Measurements from ENCODE around the gene GAL3ST1.
"Not testable (repeated sequence)": the region's sequence is repeated elsewhere in the genome, so short reads cannot be mapped to it uniquely, and the experiment has no call there.

GAL3ST1 gene

DNA sequence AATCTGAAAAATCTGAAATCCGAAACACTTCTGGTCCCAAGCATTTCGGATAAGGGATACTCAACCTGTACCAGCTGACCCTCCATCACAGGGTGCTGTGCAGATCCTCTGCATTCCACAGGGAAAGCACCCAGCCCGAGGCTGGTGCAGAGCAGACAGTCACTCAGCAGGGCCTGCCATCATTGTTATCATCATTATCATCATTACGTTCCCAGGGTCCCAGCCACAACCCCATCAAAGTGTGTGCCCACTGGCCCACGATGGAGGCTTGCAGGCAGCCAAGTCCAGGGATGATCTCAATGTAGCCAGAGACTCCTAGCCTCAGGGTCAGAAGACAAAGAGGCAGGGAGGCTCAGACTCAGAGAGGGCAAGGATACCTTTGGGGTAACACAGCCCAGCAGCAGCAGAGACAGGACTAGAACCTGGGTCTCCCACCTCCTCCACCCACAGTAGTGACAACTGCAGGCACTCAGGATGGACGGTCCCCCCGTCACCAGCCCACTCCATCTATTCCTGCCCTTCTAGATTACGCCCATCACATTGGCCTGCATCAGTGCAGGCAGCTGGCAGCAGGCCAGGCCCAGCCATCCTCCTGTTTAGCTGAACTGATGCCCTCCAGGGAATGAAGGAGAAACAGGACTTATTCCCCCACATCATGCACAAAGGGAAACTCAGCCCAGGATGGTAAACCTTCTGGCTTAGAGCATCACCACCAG, 10.3 kb downstream of the GAL3ST1 start:
- DNase-seq = no peak
- no peak for ATAC-seq

DNA sequence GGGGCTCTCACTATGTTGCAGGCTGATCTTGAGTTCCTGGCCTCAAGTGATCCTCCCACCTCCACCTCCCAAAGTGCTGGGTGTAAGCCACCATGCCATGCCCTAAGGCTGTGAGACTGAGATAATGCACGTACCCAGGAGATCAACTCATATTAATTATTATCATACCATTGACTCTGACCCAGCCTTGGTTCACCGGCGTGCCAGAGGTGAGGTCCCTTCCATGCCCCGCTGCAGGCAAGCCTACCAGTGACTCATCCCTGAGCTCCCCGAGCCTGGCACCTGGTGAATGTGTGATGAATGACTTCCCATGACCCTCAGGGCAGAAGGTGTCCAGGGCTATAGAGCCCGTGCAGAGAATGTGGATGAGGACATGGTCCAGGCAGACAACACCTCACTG, 12.1 kb downstream of the GAL3ST1 start:
- ATAC-seq (no peak), DNase-seq (no peak)

- ATAC-seq = no peak
- no peak for DNase-seq
Observed at GRCh38 chr22:30561402-30562189, 12.9 kb downstream of the GAL3ST1 start.

- not testable (repeated sequence) for ATAC-seq
- DNase-seq = peak; percentile 16
Observed at GRCh38 chr22:30560643-30561202, 13.7 kb downstream of the GAL3ST1 start.

GRCh38 chr22:30559889-30560288, 14.6 kb downstream of the GAL3ST1 start:
- no peak for ATAC-seq

DNA sequence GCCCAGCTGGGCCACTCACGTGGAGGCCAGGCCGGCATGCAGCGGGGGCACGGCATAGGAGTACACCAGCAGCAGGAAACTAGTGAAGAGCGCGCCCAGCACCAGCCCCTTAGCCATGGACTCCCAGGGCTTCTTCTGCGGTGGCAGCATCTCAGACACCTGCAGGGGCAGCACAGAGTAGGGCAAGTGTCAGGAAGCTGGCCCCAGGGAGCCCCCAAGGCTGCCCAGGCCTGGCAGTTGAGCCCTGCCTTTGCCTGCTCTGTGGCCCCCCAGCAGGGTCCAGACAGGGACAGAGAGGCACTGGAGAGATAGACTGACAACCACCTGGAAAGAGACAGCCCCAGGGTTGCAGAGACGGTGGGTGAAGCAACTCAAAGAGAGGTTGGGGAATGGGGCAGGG, 17.2 kb downstream of the GAL3ST1 start:
- ATAC-seq (no peak), DNase-seq (no peak)

More at GRCh38 chr22:30559889-30560288, 14.6 kb downstream of the GAL3ST1 start:
- no peak for DNase-seq

- ATAC-seq (no peak), DNase-seq (no peak)
Observed at GRCh38 chr22:30556388-30556787, 18.1 kb downstream of the GAL3ST1 start.

DNA sequence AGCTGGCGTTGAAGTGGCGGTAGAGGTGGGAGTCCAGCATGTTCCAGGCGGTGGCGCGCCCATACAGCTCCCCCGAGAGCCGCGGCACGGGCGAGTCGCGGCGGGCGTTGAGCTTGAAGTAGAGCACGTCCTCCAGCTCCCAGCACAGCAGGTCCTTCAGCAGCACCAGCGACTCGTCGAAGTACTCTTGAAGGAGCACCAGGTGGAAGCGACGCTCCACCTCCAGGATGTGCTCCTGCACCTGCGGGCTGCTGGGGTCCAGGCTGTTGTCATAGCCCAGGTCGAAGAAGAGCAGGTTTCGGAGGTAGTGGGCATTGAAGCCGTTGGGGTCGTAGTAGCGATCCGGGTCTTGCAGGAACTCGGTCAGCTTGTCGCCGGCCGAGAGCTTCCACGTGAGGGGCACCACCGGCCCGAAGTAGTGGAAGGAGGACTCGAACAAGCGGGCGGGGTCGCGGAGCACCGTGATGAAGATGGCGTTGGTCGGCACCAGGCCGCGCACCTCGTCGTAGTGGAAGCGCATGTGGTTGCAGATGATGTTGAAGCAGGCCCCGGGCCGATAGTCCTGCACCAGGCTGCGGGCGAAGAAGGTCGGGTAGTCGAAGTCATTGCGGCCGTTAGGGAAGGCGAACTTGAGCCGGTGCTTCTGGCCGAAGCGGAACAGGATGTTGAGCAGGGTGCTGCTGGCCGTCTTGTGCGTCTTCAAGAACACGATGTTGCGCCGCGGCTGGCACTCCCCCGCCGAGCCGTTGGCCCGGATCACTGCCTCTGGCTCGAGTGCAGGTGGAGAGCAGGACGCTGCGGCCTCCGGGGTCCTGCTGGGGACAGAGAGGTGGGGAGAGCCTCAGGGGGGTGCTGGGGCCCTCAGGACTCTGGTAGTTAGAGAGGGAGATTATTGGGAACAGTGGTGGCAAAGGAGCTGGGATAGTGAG, 18.9 kb downstream of the GAL3ST1 start:
- DNase-seq (no peak), ATAC-seq (no peak)

GRCh38 chr22:30553971-30554370, 20.5 kb downstream of the GAL3ST1 start:
- DNase-seq (no peak), ATAC-seq (no peak)

DNA sequence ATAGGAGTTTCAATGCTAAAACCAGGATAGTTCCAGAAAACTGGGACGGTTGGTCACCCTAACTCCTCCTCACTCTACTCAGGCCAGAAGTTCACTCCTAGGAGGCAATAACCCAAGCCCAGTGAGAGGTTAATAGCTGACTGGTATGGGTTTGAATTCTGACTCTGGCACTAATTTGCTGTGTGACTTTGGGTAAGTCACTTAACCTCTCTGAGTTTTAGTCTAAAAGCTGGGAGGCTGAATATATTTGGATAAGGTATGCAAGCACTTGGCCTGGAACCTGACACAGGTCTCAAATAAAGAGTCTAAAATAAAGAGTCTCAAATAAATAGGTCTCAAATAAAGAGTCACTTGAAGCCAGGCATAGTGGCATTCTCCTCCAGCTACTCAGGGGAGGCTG, 21.7 kb downstream of the GAL3ST1 start:
- no peak for ATAC-seq

DNA sequence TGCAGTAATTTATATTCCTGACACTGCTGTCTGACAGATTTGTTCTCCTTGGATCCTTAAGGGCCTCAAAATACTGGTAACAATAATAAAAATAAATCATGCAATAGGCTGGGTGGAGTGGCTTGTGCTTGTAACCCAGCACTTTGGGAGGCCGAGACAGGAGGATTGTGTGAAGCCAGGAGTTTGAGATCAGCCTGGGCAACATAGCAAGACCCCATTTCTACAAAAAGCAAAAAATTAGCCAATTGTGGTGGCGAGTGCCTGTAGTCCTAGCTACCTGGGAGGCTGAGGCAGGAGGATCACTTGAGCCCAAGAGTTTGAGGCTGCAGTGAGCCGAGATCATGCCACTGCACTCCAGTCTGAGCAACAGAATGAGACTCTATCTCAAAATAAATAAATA, 22.7 kb downstream of the GAL3ST1 start:
- DNase-seq, ATAC-seq: not testable (repeated sequence)

More for the DNA sequence above, 21.7 kb downstream of the GAL3ST1 start:
- DNase-seq = no peak

GRCh38 chr22:30547188-30547587, 27.3 kb downstream of the GAL3ST1 start:
- DNase-seq = no peak

DNA sequence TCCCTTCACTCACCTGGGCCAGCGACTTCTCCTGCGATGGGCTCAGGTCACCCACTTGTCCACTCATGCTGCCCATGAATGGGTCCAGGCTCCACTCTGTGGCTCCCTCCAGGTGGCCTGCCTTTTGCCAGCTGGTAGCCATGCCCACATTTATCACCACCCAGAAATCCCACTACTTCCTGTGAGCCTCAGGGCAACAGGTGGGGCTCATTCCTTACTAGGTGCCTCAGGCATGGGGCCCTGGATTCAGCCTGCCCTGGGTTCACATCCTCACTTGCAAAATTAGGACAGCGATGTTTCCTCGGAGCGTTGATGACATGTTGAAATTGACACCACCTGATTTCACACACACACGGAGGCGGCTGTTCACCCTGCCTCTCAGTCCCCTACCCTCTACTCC, 27.8 kb downstream of the GAL3ST1 start, which contains the start of gene SEC14L6:
Gene SEC14L6, minus strand, starts transcription at position 126 of the 400 bp plus-strand sequence. Its CDS starts 59 bp downstream, at position 67.
- DNase-seq (no peak), ATAC-seq (no peak)

More at GRCh38 chr22:30547188-30547587, 27.3 kb downstream of the GAL3ST1 start:
- no peak for ATAC-seq

- DNase-seq = no peak
- no peak for ATAC-seq
Observed at GRCh38 chr22:30542811-30543188, 31.7 kb downstream of the GAL3ST1 start.

DNA sequence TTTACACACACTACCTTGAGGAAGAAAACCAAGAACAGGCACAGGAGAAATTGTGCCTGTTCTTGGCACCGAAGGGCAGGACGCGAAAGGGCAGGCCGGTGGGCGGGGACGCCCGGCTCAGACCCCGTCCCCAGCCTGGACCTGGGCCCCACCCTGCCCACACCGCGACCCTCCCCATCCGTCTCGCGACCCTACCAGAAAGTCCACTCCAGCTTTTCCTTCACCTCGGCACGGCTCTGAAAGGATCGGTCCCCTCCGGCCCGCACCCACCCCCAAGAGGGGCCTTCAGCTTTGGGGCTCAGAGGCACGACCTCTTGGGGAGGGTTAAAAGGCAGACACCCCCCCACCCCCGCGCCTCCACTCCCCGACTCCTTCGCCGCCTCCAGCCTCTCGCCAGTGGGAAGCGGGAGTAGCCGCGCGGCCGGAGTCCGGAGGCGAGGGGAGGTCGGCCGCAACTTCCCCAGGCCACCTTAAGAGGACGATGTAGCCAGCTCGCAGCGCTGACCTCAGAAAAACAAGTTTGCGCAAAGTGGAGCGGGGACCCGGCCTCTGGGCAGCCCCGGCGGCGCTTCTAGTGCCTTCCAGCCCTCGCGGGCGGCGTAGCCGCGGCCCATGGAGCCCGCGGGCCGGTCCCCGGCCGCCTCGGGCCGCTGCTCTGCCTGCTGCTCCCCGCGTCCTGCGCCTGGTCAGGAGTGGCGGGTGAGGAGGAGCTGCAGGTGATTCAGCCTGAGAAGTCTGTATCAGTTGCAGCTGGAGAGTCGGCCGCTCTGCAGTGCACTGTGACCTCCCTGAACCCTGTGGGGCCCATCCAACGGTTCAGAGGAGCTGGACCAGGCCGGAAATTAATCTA, 32.3 kb downstream of the GAL3ST1 start:
- ATAC-seq (no peak), DNase-seq (no peak)

DNA sequence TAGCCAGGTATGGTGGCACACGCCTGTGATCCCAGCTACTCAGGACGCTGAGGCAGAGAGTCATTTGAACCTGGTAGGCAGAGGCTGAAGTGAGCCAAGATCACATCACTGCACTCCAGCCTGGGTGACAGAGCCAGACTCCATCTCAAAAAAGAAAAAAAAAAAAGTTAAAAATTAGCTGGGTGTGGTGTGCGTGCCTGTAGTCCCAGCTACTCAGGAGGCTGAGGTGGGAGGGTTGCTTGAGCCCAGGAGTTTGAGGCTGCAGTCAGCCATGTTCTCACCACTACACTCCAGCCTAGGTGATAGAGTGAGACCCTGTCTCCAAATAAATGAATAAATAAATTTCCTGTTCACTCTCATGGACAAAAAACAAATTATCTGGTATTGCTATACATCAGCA, 33.0 kb downstream of the GAL3ST1 start:
- not testable (repeated sequence) for DNase-seq, ATAC-seq

- ATAC-seq = no peak
- DNase-seq = no peak
Observed at GRCh38 chr22:30539368-30539767, 35.1 kb downstream of the GAL3ST1 start.

DNA sequence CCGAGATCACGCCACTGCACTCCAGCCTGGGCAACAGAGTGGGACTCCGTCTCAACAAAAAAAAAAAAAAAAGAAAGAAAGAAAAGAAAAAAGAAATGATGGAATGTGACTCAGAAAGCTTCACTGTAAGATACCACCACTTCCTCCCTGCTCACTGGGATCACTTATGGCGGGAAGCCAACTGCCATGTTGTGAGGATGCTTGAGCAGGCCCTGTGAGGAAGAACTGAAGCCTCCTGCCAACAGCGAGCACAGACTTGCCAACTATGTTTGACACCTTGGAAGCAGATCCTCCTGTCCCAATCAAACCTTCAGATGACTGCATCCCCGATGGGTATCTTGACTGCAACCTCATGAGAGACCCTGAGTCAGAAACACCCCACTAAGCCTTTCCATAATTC, 36.2 kb downstream of the GAL3ST1 start:
- no peak for ATAC-seq
- DNase-seq = no peak

GRCh38 chr22:30537083-30537731, 37.3 kb downstream of the GAL3ST1 start:
- ATAC-seq = no peak
- no peak for DNase-seq

- ATAC-seq (no peak), DNase-seq (no peak)
Observed at GRCh38 chr22:30535182-30535581, 39.3 kb downstream of the GAL3ST1 start.

All from stimulated activated naive CD8-positive, alpha-beta T cell treated with anti-CD3 and anti-CD28 coated beads, Interleukin-15, Interleukin-2, amounts not matched to agents 100 U/mL and 50 U/mL, for 24 hours (primary cell).